ENCODE measurements around the gene CEBPZOS. TPM values are rescaled to one million over a fixed set of nuclear protein-coding genes. Genes with fewer than 3 reads are reported as not detected.
"Not testable (repeated sequence)": the region's sequence is repeated elsewhere in the genome, so short reads cannot be mapped to it uniquely, and the experiment has no call there.

The CEBPZOS gene
- total and polyA plus RNA-seq, 8 donors, result 2.9 to 52.5 (median 32.4) TPM

GRCh38 chr2:37192551-37192950, 3.7 kb upstream of the CEBPZOS start:
- intact Hi-C loops (cut with DNase I; ENCODE audit: low total_unique reads), result no loop called here
- Histone ChIP-seq H3K27ac (no peak overlapping the region), H3K9me3 (no peaks in the 10 kb centered on the region), H3K27me3 (no peaks in the 10 kb centered on the region), H3K4me3 (no peak overlapping the region), H3K36me3 (no peaks in the 10 kb centered on the region), H3K4me1 (peaks cover 4 to 13% (median 10%) of the 10 kb centered on the region in 4 donors)
- WGBS, 5 donors, result 82 to 96% (median 94%) methylated on average over 1 of the region's 1 CpG
- no peak for DNase-seq
- TF ChIP-seq POLR2A (IDR thresholded peaks at IDR 0.05) (no peak), POLR2AphosphoS5 (IDR thresholded peaks at IDR 0.05) (no peak), EP300 (IDR thresholded peaks at IDR 0.05) (no peak), CTCF (IDR thresholded peaks at IDR 0.05) (no peak)

DNA sequence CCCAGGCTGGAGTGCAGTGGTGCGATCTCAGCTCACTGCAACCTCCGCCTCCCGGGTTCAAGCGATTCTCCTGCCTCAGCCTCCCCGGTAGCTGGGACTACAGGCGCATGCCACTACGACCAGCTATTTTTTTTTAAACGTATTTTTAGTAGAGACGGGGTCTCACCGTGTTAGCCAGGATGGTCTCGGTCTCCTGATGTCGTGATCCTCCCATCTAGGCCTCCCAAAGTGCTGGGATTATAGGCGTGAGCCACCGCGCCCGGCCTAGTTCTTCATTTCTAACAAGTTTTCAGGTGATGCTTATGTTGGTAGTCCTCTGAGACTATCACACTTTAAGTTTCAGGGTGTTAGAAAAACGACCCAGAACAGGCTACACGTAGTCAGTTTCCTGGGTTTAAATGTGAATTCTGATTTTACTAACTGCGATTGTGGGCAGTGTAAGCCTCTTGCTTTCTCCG, 405 bp upstream of the CEBPZOS start:
- Histone ChIP-seq H3K36me3 (peaks cover 0 to 14% (median 8%) of the 10 kb centered on the region in 4 donors), H3K27ac (peak overlapping the region; percentile 87 to 93 (median 88)), H3K4me3 (peak overlapping the region; percentile 62 to 89 (median 78)), H3K4me1 (peaks cover 9 to 27% (median 19%) of the 10 kb centered on the region in 4 donors)
- 80 to 85% (median 82%) methylated on average over 20 of the region's 20 CpGs for WGBS, 5 donors
- intact Hi-C loops (cut with DNase I; ENCODE audit: low total_unique reads); H3K27me3 ChIP-seq; H3K9me3 ChIP-seq; DNase-seq: not testable (repeated sequence)

GRCh38 chr2:37198681-37199065, 2.4 kb downstream of the CEBPZOS start:
- H3K27me3 ChIP-seq, result no peaks in the 10 kb centered on the region
- no peak overlapping the region for H3K4me3 ChIP-seq
- peaks cover 9 to 27% (median 19%) of the 10 kb centered on the region in 4 donors for H3K4me1 ChIP-seq
- H3K27ac ChIP-seq, result no peak overlapping the region
- H3K9me3 ChIP-seq, result peaks cover 0 to 3% (median 2%) of the 10 kb centered on the region in 4 donors
- WGBS, 5 donors, result 73 to 84% (median 81%) methylated on average over 8 of the region's 8 CpGs
- no peak for TF ChIP-seq EP300 (IDR thresholded peaks at IDR 0.05)
- TF ChIP-seq POLR2A (IDR thresholded peaks at IDR 0.05), result no peak
- no peak for TF ChIP-seq POLR2AphosphoS5 (IDR thresholded peaks at IDR 0.05)
- no peak for TF ChIP-seq CTCF (IDR thresholded peaks at IDR 0.05)
- intact Hi-C loops (cut with DNase I; ENCODE audit: low total_unique reads), result no loop called here
- peaks cover 12 to 42% (median 36%) of the 10 kb centered on the region in 4 donors for H3K36me3 ChIP-seq
- no peak for DNase-seq

DNA sequence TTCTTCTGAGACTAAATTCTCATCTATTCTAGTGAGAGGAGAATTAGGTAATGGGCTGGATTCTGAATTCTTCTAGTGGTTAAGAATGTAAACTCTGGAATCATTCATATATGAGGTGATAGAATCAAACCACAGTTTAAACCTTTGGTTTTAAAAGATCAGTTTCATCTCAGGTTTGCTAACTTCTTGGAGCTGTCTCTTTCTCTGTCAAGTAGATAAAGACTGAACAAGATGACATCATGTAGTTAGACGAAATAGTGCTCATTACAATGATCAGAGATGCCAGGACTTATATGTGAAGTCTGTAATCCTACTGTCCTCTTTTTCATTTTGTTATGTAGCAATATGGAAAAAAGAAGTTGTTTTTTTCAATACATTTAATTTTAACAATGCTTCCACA, 4.9 kb downstream of the CEBPZOS start:
- Histone ChIP-seq H3K27me3 (no peaks in the 10 kb centered on the region), H3K9me3 (peaks cover 0 to 12% (median 3%) of the 10 kb centered on the region in 4 donors), H3K4me3 (no peak overlapping the region), H3K4me1 (peaks cover 9 to 23% (median 18%) of the 10 kb centered on the region in 4 donors), H3K36me3 (peaks cover 30 to 68% (median 61%) of the 10 kb centered on the region in 4 donors), H3K27ac (no peak overlapping the region)
- intact Hi-C loops (cut with DNase I; ENCODE audit: low total_unique reads), result no loop called here
- 67 to 88% (median 84%) methylated on average over 1 of the region's 1 CpG for WGBS, 5 donors
- no peak for TF ChIP-seq EP300 (IDR thresholded peaks at IDR 0.05)
- TF ChIP-seq POLR2A (IDR thresholded peaks at IDR 0.05), result no peak
- TF ChIP-seq POLR2AphosphoS5 (IDR thresholded peaks at IDR 0.05), result no peak
- no peak for TF ChIP-seq CTCF (IDR thresholded peaks at IDR 0.05)
- DNase-seq, result no peak

GRCh38 chr2:37201766-37202165, 5.5 kb downstream of the CEBPZOS start:
- Histone ChIP-seq H3K27ac (no peak overlapping the region), H3K4me1 (peaks cover 9 to 21% (median 16%) of the 10 kb centered on the region in 4 donors), H3K36me3 (peaks cover 36 to 73% (median 67%) of the 10 kb centered on the region in 4 donors), H3K4me3 (no peak overlapping the region), H3K9me3 (peaks cover 0 to 18% (median 6%) of the 10 kb centered on the region in 4 donors), H3K27me3 (no peaks in the 10 kb centered on the region)
- no peak for DNase-seq
- no peak for TF ChIP-seq POLR2A (IDR thresholded peaks at IDR 0.05)
- no peak for TF ChIP-seq CTCF (IDR thresholded peaks at IDR 0.05)
- TF ChIP-seq POLR2AphosphoS5 (IDR thresholded peaks at IDR 0.05), result no peak
- TF ChIP-seq EP300 (IDR thresholded peaks at IDR 0.05), result no peak
- WGBS, 5 donors, result 70 to 100% (median 83%) methylated on average over 1 of the region's 1 CpG
- intact Hi-C loops (cut with DNase I; ENCODE audit: low total_unique reads), result no loop called here

Measured in stomach (tissue), 9 donors.